Effector memory CD4-positive, alpha-beta T cell (primary cell): Measurements from ENCODE around the gene URGCP.
"Not testable (repeated sequence)": the region's sequence is repeated elsewhere in the genome, so short reads cannot be mapped to it uniquely, and the experiment has no call there.

Source experiments
- DNase-seq, 3 donors: peaks; one replicate each; pipeline ENCODE4 v3.0.0-alpha.2; 2020
- H3K27ac ChIP-seq: 2 replicates; pipeline ENCODE4 v1.7.0; 2013; ENCODE audit warnings: mild to moderate bottlenecking, low read length, moderate library complexity; ENCODE audit not compliant: insufficient read depth, poor library complexity, severe bottlenecking
- H3K27me3 ChIP-seq: replicated peaks from 2 replicates; pipeline ENCODE4 v1.7.0; 2013; ENCODE audit warnings: mild to moderate bottlenecking, low read length; ENCODE audit not compliant: insufficient read depth, control insufficient read depth, poor library complexity, severe bottlenecking
- H3K36me3 ChIP-seq: 2 replicates; pipeline ENCODE4 v1.7.0; 2013; ENCODE audit warnings: mild to moderate bottlenecking, low read length, moderate library complexity; ENCODE audit not compliant: control insufficient read depth, insufficient read depth
- H3K4me1 ChIP-seq: 2 replicates; pipeline ENCODE4 v1.7.0; 2013; ENCODE audit warnings: low read length, mild to moderate bottlenecking; ENCODE audit not compliant: control insufficient read depth, insufficient read depth, poor library complexity, severe bottlenecking
- H3K4me3 ChIP-seq: 2 replicates; pipeline ENCODE4 v1.7.0; 2013; ENCODE audit warnings: low read length, low read depth, mild to moderate bottlenecking; ENCODE audit not compliant: insufficient read depth, poor library complexity, severe bottlenecking
- H3K9me3 ChIP-seq: 2 replicates; pipeline ENCODE4 v1.7.0; 2013; ENCODE audit warnings: mild to moderate bottlenecking, low read length, moderate library complexity; ENCODE audit not compliant: control insufficient read depth

The URGCP gene

GRCh38 chr7:43921423-43921822 is 15.0 kb upstream of the URGCP start:
- no peaks in the 10 kb centered on the region for H3K27me3 ChIP-seq
- H3K27ac ChIP-seq = no peak overlapping the region
- peaks cover 4% of the 10 kb centered on the region for H3K4me1 ChIP-seq
- no peak overlapping the region for H3K4me3 ChIP-seq
- no peaks in the 10 kb centered on the region for H3K36me3 ChIP-seq
- DNase-seq = no peak
- H3K9me3 ChIP-seq = no peaks in the 10 kb centered on the region

GRCh38 chr7:43915907-43916306 is 9.5 kb upstream of the URGCP start:
- no peak for DNase-seq
- Histone ChIP-seq H3K27ac (no peak overlapping the region), H3K27me3 (no peaks in the 10 kb centered on the region)

GRCh38 chr7:43914795-43915194 is 8.4 kb upstream of the URGCP start:
- no peaks in the 10 kb centered on the region for H3K27me3 ChIP-seq
- H3K36me3 ChIP-seq = no peaks in the 10 kb centered on the region
- no peak for DNase-seq
- no peaks in the 10 kb centered on the region for H3K9me3 ChIP-seq
- H3K4me3 ChIP-seq = no peak overlapping the region
- H3K27ac ChIP-seq = no peak overlapping the region
- no peaks in the 10 kb centered on the region for H3K4me1 ChIP-seq

More at GRCh38 chr7:43915907-43916306, 9.5 kb upstream of the URGCP start:
- Histone ChIP-seq H3K36me3 (no peaks in the 10 kb centered on the region), H3K9me3 (no peaks in the 10 kb centered on the region), H3K4me3 (no peak overlapping the region), H3K4me1 (no peaks in the 10 kb centered on the region)

- Histone ChIP-seq H3K4me3 (peak overlapping the region; percentile 53), H3K9me3 (no peaks in the 10 kb centered on the region), H3K4me1 (peaks cover 11% of the 10 kb centered on the region), H3K36me3 (no peaks in the 10 kb centered on the region), H3K27ac (peak overlapping the region; percentile 44), H3K27me3 (no peaks in the 10 kb centered on the region)
- peak in 1 of 3 donors; percentile 2 for DNase-seq
These were observed 453 bp downstream of the URGCP start for GRCh38 chr7:43905956-43906330.

- H3K4me3 ChIP-seq = peak overlapping the region; percentile 53
- no peaks in the 10 kb centered on the region for H3K9me3 ChIP-seq
- H3K36me3 ChIP-seq = no peaks in the 10 kb centered on the region
- DNase-seq = no peak
- H3K4me1 ChIP-seq = peaks cover 11% of the 10 kb centered on the region
- H3K27me3 ChIP-seq = no peaks in the 10 kb centered on the region
- H3K27ac ChIP-seq = no peak overlapping the region
These were observed 1.0 kb downstream of the URGCP start for GRCh38 chr7:43905209-43905946.

GRCh38 chr7:43904533-43905208 is 1.7 kb downstream of the URGCP start:
- Histone ChIP-seq H3K27me3 (no peaks in the 10 kb centered on the region), H3K4me1 (peaks cover 11% of the 10 kb centered on the region)
- no peak for DNase-seq

GRCh38 chr7:43902542-43903054 is 3.8 kb downstream of the URGCP start:
- Histone ChIP-seq H3K4me3 (no peak overlapping the region), H3K4me1 (peaks cover 11% of the 10 kb centered on the region), H3K27ac (no peak overlapping the region), H3K36me3 (no peaks in the 10 kb centered on the region), H3K9me3 (no peaks in the 10 kb centered on the region), H3K27me3 (no peaks in the 10 kb centered on the region)
- no peak for DNase-seq

More at GRCh38 chr7:43904533-43905208, 1.7 kb downstream of the URGCP start:
- Histone ChIP-seq H3K27ac (no peak overlapping the region), H3K9me3 (no peaks in the 10 kb centered on the region), H3K36me3 (no peaks in the 10 kb centered on the region), H3K4me3 (no peak overlapping the region)

- not testable (repeated sequence) for H3K4me1 ChIP-seq, DNase-seq, H3K9me3 ChIP-seq, H3K27ac ChIP-seq, H3K4me3 ChIP-seq, H3K27me3 ChIP-seq, H3K36me3 ChIP-seq
These were observed 7.8 kb downstream of the URGCP start for GRCh38 chr7:43898571-43898970.

- Histone ChIP-seq H3K4me1 (peaks cover 8% of the 10 kb centered on the region), H3K9me3 (no peaks in the 10 kb centered on the region)
- DNase-seq = no peak
These were observed 10.5 kb downstream of the URGCP start for GRCh38 chr7:43895847-43896415.

More at GRCh38 chr7:43895847-43896415, 10.5 kb downstream of the URGCP start:
- no peaks in the 10 kb centered on the region for H3K36me3 ChIP-seq
- H3K27ac ChIP-seq = no peak overlapping the region
- H3K4me3 ChIP-seq = no peak overlapping the region
- H3K27me3 ChIP-seq = no peaks in the 10 kb centered on the region
